GM13977 (cell line): ENCODE results near the gene UBL4A.

Source experiments
- DNase-seq: peaks from one replicate; pipeline ENCODE4 v3.0.0; 2012; ENCODE audit warnings: low spot score
- CTCF ChIP-seq: IDR thresholded peaks from 2 replicates; pipeline ENCODE4 v1.5.1; 2012; ENCODE audit warnings: mild to moderate bottlenecking, control low read depth; ENCODE audit not compliant: insufficient read depth; ENCODE audit errors: extremely low read depth, missing control alignments
- in situ Hi-C: fragments of 300-500 bp; cut with MboI; formaldehyde crosslinking; loops from one replicate; pipeline ENCODE4 v1.12.0; 2022; ENCODE audit warnings: low sequenced_read_pairs, low pct_unique_long_range_greater_than_20kb, mixed read lengths, inconsistent platforms; ENCODE audit not compliant: unreplicated experiment

UBL4A gene

GRCh38 chrX:154495472-154495922, 9.1 kb upstream of the UBL4A start:
- no peak for DNase-seq
- TF ChIP-seq CTCF: no peak
- in situ Hi-C loops: no loop called here

GRCh38 chrX:154494715-154495114, 8.3 kb upstream of the UBL4A start:
- no peak for TF ChIP-seq CTCF
- in situ Hi-C loops: no loop called here
- no peak for DNase-seq

GRCh38 chrX:154490414-154491083, 4.1 kb upstream of the UBL4A start, which contains the start of gene SLC10A3:
TSS of gene SLC10A3 (minus strand) at chrX:154490629. CDS start at chrX:154488940, 1,689 bp downstream.
- TF ChIP-seq CTCF: no peak
- in situ Hi-C loops: no loop called here
- peak; percentile 95 for DNase-seq

- in situ Hi-C loops: no loop called here
- no peak for DNase-seq
- TF ChIP-seq CTCF: no peak
Observed at GRCh38 chrX:154490021-154490413, 3.6 kb upstream of the UBL4A start.

- TF ChIP-seq CTCF: no peak
- in situ Hi-C loops: no loop called here
- no peak for DNase-seq
Observed at GRCh38 chrX:154489182-154489581, 2.8 kb upstream of the UBL4A start.

GRCh38 chrX:154488336-154489075, 2.1 kb upstream of the UBL4A start:
- TF ChIP-seq CTCF: no peak
- in situ Hi-C loops: no loop called here
- DNase-seq: no peak
